SHP77 treated with DMSO at 0.1 percent for 48 hours (cell line): ENCODE measurements around the gene CDH23.

Experiments
- DNase-seq: peaks from one replicate; lab custom pipeline; 2025; lab: John Stamatoyannopoulos, UW

Gene CDH23

DNA sequence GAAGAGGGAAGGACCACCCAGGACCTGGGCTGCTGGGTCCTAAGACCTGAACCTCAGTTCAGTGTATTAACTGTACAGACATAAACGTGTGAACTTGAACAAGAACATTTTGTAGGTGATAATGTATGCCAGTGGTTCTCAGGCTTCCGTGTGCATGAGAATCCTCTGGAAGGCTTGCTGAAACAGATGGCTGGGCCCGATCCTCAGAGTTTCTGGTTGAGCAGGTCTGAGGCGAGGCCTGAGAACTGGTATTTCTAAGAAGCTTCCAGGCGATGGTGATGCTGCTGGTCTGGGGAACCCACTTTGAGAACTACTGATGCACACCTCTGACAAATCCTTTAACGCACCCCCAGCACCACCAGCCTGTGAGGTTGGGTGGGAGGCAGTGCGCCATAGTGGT, 70.4 kb downstream of the CDH23 start:
- DNase-seq, result no peak

- no peak for DNase-seq
These were observed 71.0 kb downstream of the CDH23 start for GRCh38 chr10:71467569-71468362.

DNA sequence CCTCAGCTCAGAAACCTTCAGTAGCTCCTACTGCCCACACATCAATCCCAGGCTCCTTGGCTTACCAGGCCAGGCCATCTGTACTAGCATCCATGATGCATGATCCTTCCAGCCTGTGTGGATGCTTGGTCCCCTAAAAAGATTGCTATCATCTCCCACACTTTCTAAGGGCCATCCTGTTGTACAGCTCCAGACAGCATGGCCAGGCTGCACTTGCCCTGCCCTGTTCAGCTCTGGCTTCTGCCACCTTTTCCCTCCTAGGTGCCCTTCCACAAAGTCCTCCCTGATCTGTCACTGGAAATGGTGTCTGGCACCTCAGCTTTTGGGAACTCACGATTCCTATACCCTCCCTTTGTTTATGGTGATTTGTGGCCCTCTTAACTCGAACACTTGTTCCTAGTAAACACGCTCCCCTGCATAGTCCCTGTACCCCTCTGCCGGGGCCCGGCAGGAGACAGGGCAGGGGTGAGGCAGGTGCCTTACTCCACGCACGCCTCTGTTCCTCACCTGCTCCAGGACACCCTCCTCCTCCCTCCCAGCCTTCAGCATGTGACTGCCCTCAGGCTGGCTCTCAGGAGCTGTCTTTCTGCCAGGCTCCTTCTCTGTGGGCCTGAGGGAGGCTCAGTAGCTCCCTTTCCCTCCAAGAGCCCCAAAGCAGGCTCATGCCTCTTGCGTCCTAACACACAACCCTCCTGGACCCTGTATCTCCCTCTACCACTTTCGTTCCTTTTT, 71.8 kb downstream of the CDH23 start:
- DNase-seq, result no peak

- DNase-seq, result no peak
These were observed 74.3 kb downstream of the CDH23 start for GRCh38 chr10:71471006-71471405.

DNA sequence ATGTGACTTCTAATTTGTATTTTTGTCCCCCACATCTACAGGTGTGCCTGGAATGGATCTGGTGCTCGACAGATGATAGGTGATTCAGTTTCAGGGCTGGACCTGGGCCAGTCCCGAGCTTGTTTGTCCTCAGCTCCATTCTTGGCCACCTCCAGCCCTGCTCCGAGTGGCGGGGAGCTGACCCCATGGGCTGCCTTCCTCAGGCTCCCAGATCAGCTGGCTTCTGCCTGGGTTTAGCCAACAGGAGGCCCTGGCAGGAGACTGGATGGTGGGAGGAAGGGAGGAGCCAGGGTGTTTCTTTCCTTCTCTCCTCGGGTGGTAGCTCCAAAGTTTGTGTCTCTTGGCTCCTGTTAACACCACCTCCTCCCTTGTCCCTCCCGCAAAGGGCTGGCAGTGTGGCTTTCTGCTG, 75.2 kb downstream of the CDH23 start:
- no peak for DNase-seq

DNA sequence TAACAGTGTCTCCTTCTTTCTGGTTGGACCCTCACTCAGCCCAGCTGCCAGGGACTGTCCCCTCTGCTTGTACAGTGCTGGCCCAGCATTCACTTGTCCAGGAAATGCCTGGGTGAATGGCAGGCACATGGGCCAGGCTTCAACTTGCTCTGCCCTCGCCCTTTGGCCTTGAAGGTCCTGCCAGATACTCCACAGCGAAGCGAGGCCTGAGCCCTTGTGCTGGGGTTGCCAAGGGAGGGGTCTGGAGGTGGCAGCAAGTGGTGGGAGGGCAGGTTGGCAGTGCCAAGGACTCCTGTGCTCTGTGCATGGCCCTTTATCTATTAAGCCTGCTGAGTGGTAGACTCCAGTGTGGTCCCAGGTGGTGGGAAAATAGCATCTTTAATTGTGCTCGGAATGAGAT, 75.7 kb downstream of the CDH23 start:
- DNase-seq, result no peak

GRCh38 chr10:71472912-71473311, 76.2 kb downstream of the CDH23 start:
- DNase-seq, result no peak

DNA sequence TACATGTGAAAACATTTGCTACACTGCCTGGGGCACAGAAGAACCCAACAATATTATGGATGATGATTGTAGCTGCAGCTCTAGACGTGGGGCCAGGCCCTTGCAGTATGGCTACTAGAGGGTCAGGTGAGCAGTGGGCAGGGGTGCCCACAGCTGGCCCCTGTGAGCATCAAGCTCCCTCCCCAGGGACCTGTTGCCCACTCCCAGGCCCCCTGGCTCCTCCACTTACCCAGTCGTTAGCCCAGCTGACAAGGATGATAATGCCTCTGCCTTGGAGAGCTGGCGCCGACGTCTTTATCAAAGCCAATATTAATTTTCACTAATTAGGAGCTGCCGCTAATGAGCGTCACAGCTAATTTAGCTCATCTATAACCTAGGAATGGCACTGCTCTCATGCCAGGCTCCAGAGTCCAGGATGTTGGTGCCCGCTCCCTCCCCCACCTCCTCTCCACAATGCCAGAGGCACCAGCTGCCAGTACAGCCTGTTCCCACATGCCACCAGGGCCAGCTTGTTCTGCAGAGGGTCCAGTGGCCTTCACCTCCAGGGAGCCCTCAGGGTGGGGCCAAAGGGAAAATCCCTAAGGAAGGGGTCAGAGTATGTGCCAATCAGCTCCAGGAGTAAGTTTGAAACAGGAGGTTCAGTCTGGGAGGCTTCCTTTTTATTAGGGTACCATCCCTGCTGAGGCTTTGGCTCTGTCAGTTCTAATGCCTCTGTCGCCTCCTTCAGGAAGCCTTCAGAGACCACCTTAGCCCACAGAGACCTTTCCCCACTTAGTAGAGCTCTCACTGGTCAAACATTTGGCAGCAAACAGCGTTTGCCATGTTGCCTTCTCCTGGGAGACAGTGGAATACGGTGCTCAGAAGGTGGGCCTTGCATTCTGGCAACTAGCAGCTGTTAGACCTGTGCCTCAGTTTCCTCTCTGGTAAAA, 77.2 kb downstream of the CDH23 start:
- no peak for DNase-seq

GRCh38 chr10:71474702-71475242, 78.1 kb downstream of the CDH23 start:
- DNase-seq, result no peak

- no peak for DNase-seq
These were observed 78.6 kb downstream of the CDH23 start for GRCh38 chr10:71475243-71475871.

GRCh38 chr10:71476228-71477011, 79.7 kb downstream of the CDH23 start:
- no peak for DNase-seq

DNA sequence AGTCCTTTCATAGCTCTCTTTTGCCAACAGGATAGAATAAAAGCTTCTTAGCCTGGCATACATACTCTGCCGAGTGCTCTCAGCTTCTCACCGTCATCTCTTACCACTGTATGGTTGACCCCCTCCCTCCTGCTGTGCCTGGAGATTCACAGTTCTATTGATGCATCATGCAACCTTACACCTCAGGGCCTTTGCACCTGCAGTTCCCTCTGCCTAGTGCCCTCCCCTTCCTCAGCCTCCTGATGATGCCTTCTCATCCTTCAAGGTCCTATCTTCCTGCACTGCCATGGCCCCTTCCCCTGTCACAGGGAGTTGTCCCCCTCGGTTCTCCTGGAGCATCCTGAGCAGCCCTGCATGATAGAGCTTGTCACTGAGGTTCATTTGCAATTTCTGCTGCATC, 81.5 kb downstream of the CDH23 start:
- no peak for DNase-seq

- DNase-seq, result no peak
These were observed 82.2 kb downstream of the CDH23 start for GRCh38 chr10:71478813-71479365.

DNA sequence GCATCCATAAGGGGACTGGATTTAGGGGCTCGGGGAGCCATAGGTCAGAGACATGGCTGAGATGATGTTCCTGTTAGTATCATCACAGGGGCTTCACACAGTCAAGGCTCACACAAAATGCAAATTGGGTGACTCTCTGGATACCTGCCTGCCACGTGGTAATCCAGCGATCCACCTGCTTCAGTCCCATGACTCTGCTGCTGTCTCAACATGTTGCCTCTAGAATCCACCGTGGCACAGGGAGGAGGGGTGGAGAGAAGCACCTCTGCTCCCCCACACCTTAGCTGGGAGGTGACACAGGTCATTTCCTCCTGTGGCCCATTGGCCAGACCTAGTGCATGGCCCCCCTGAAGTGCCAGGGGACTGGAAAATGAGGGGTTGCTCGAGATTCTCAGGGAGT, 83.1 kb downstream of the CDH23 start:
- DNase-seq, result no peak

- DNase-seq, result no peak
These were observed 83.9 kb downstream of the CDH23 start for GRCh38 chr10:71480662-71481061.

GRCh38 chr10:71481746-71482410, 85.2 kb downstream of the CDH23 start:
- DNase-seq, result no peak

GRCh38 chr10:71482620-71483019, 85.9 kb downstream of the CDH23 start:
- DNase-seq, result no peak

DNA sequence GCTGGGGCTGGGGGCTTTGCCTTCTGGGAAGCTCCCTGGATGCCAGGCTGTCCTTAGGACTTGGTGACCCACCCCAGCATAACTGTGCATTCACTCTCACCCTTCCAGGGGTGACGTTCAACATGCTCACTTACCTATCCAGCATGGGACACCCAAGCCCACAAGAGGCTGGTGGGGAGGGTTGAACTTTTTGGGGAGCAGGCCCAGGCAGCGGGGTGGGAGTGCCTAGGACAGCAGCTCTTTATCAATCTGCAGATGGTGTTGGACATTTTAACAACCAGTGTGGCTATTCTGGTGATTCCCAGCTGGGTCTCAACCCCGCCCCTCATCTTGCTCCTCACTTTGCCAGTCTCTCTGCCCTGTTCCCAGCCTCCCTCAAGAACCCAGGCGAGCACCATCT, 86.4 kb downstream of the CDH23 start:
- no peak for DNase-seq

DNA sequence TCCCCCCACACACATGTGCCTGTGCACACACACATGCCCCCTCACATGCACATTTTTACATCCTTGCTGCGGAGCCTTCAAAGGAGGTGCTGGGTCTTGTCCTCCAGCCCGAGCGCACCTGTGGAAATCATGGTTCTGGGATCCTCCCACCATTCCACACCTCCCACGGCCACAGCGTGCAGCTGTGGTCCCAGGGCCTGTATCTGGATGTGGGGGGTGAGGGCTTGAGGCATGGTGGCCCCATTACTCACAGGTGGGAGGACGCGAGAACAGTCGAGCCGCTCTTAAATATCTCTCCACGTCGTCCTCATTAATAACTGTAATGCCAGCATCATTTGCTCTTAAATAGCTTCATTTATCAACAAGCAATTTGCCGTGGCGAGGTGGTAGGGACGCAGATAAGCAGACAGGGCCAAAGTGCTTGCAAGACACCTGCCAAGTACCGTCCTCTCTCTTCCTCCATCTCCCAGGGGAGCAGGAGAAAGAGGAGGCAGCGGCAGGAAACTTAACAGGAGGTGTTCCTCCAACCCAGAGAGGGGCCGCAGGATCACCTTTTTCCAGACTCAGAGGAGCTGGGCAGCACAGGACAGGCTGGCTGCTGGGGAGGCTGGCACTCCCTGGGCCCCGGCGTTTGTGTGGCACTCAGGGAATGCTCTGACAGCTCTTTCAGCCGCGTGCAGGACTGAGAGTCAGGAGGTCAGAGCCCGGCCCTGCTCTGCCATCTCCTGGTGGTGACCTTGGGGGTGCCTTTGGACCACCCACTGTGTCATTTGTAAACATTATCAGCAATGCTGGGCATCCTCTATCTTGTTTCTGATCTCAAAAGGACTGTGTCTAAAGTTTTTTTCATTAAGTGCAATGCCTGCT, 87.4 kb downstream of the CDH23 start:
- DNase-seq, result no peak
